PC-9 (cell line): ENCODE data around the gene SNX8.

Experiments
- EZH2 ChIP-seq: fragments of 200-600 bp; sonication (generic); IDR thresholded peaks from 2 replicates; pipeline ENCODE4 v1.8.0; 2017; ENCODE audit warnings: antibody characterized with exemption, low read depth
- TF ChIP-seq, protein P1 (sequence below): fragments of 200-600 bp; sonication (generic); conservative IDR thresholded peaks from 2 replicates; pipeline ENCODE4 v1.6.1; 2017; ENCODE audit warnings: mixed run types, antibody characterized with exemption, mild to moderate bottlenecking, moderate library complexity

GRCh38 chr7:2321020-2321419 lies 6.8 kb upstream of the SNX8 start:
- no peak for TF ChIP-seq EZH2
- TF ChIP-seq, protein P1, sequence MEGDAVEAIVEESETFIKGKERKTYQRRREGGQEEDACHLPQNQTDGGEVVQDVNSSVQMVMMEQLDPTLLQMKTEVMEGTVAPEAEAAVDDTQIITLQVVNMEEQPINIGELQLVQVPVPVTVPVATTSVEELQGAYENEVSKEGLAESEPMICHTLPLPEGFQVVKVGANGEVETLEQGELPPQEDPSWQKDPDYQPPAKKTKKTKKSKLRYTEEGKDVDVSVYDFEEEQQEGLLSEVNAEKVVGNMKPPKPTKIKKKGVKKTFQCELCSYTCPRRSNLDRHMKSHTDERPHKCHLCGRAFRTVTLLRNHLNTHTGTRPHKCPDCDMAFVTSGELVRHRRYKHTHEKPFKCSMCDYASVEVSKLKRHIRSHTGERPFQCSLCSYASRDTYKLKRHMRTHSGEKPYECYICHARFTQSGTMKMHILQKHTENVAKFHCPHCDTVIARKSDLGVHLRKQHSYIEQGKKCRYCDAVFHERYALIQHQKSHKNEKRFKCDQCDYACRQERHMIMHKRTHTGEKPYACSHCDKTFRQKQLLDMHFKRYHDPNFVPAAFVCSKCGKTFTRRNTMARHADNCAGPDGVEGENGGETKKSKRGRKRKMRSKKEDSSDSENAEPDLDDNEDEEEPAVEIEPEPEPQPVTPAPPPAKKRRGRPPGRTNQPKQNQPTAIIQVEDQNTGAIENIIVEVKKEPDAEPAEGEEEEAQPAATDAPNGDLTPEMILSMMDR = no peak; the same call in 1 of the 2 replicates
